ENCODE measurements around the gene TMEM247. TPM values are rescaled to one million over a fixed set of nuclear protein-coding genes. Genes with fewer than 3 reads are reported as not detected.

The TMEM247 gene
- total and polyA plus RNA-seq, 2 donors (not counting 3 experiments of a cell fraction or from before 2014, with no cell fraction given) = not detected

- Histone ChIP-seq H2AFZ (ENCODE audit: low read depth, low read length) (no peak overlapping the region), H3K4me1 (ENCODE audit: control insufficient read depth, extremely low read depth, insufficient read depth, low read length) (no peaks in the 10 kb centered on the region), H3K36me3 (ENCODE audit: control insufficient read depth in 2 of 2, extremely low read depth in 1 of 2, insufficient read depth in 2 of 2, low read length in 2 of 2) (no peaks in the 10 kb centered on the region), H3K9me3 (replicated peaks; ENCODE audit: control insufficient read depth, insufficient read depth, low read length) (no peaks in the 10 kb centered on the region), H3K4me3 (replicated peaks in 1 of 3; ENCODE audit: insufficient read depth in 1 of 3, low read depth in 1 of 3, low read length in 3 of 3) (no peak overlapping the region), H3K4me2 (ENCODE audit: insufficient read depth, low read length) (no peak overlapping the region), H3K27ac (ENCODE audit: insufficient read depth, low read depth, low read length) (no peak overlapping the region), H3K27me3 (ENCODE audit: control insufficient read depth in 2 of 2, insufficient read depth in 2 of 2, low read length in 2 of 2) (peaks cover 3 to 6% of the 10 kb centered on the region in 2 experiments), H3K9me1 (replicated peaks; ENCODE audit: control insufficient read depth, extremely low read depth, insufficient read depth, low read length) (no peaks in the 10 kb centered on the region), H4K20me1 (replicated peaks; ENCODE audit: control insufficient read depth, extremely low read depth, insufficient read depth, low read length) (no peaks in the 10 kb centered on the region), H3K79me2 (ENCODE audit: control insufficient read depth, insufficient read depth, low read length) (no peaks in the 10 kb centered on the region), H3K9ac (replicated peaks; ENCODE audit: extremely low read depth, insufficient read depth, low read length) (no peak overlapping the region)
- ChIA-PET POLR2A (interaction anchor here (0.7 kb wide), 1 partner anchor 16 kb away, joined by 7 read pairs; no protein-coding TSS in a partner anchor), CTCF (interaction anchor here (1.6 kb wide), 1 partner anchor 446 kb away, joined by 4 read pairs; no protein-coding TSS in a partner anchor)
- FAIRE-seq (no peak), DNase-seq (ENCODE audit: low read depth, low spot score) (no peak)
- dilution Hi-C loops (cut with MboI; ENCODE audit: extremely low pct_ligation_motif_present, low sequenced_read_pairs) = no loop called here
- BruUV-seq (replicated peaks) = no TSS peak
- no peak for TF ChIP-seq POLR2A (IDR thresholded peaks at IDR 0.05; ENCODE audit: low read depth, low read length)
- no peak for TF ChIP-seq JUN (IDR thresholded peaks at IDR 0.05; ENCODE audit: borderline replicate concordance, insufficient read depth, insufficient read length, low read depth)
- no peak for TF ChIP-seq MYC (IDR thresholded peaks at IDR 0.05; ENCODE audit: low read depth, low read length)
- TF ChIP-seq GATA2 (IDR thresholded peaks at IDR 0.05; ENCODE audit: insufficient read depth, insufficient read length, low read depth, low read length) = no peak
- no peak for TF ChIP-seq FOS (IDR thresholded peaks at IDR 0.05; ENCODE audit: borderline replicate concordance, insufficient read depth, low read length)
- TF ChIP-seq MAX (IDR thresholded peaks at IDR 0.05; ENCODE audit: insufficient read depth, insufficient read length) = no peak
- TF ChIP-seq POLR2AphosphoS5 (IDR thresholded peaks at IDR 0.05; ENCODE audit: insufficient read depth, low read depth, low read length) = no peak
- TF ChIP-seq CTCF (IDR thresholded peaks at IDR 0.05; ENCODE audit: extremely low read depth in 1 of 2, insufficient read depth in 1 of 2, low read depth in 1 of 2, low read length in 2 of 2) = no peak
- TF ChIP-seq EZH2 (IDR thresholded peaks at IDR 0.05; ENCODE audit: borderline replicate concordance, low read depth, low read length, severe bottlenecking) = no peak
- intact Hi-C loops (cut with micrococcal nuclease) = no loop called here
These were observed 22.6 kb upstream of the TMEM247 start for GRCh38 chr2:46456789-46457188.
